Dermis blood vessel endothelial cell (primary cell): Measurements from ENCODE around the gene PSMD1. TPM values are rescaled to one million over a fixed set of nuclear protein-coding genes. Genes with fewer than 3 reads are reported as not detected.
A peak's percentile ranks its signal among the peaks of the same experiment; 100 is the strongest.
"Not testable (repeated sequence)": the region's sequence is repeated elsewhere in the genome, so short reads cannot be mapped to it uniquely, and the experiment has no call there.

ENCODE experiments used
- DNase-seq: peaks from one replicate; pipeline ENCODE4 v3.0.0; 2010
- total RNA-seq: library from RNA; depleted of rRNA; stranded (reverse); fragments of >200 nt; gene quantifications from 2 replicates; pipeline ENCODE4 v1.2.3, GENCODE V29; 2014

PSMD1 gene
- total RNA-seq, 1 donor from 2014 or later = 115 TPM

DNA sequence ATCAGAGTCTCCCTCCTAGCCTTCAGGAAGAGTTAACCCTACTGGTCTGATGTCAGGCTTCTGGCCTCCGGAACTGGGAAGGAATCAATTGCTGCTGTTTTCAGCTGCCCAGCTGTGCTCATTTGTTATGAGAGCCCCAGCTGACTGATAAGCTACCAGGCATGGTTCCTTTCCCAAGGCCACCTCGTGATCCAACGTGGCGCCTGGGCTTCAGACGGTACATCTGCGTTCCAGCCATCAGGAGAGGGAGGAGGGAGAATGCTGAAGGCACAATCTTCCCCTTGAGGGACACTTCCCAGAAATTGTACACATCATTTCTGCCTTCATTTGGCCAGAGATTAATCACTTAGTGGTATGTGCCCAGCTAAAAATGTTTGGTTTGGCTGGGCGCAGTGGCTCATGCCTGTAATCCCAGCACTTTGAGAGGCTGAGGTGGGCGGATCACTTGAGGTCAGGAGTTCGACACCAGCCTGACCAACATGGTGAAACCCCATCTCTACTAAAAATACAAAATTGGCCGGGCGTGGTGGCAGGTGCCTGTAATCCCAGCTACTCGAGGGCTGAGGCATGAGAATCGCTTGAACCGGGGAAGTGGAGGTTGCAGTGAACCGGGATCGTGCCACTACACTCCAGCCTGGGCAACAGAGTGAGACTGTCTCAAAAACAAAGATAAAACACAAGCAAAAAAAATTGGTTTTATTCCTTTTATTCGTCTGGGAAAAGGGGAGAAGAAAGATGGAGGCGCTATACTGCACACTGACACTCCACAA, 131.3 kb downstream of the PSMD1 start:
- peak; percentile 51 for DNase-seq

DNA sequence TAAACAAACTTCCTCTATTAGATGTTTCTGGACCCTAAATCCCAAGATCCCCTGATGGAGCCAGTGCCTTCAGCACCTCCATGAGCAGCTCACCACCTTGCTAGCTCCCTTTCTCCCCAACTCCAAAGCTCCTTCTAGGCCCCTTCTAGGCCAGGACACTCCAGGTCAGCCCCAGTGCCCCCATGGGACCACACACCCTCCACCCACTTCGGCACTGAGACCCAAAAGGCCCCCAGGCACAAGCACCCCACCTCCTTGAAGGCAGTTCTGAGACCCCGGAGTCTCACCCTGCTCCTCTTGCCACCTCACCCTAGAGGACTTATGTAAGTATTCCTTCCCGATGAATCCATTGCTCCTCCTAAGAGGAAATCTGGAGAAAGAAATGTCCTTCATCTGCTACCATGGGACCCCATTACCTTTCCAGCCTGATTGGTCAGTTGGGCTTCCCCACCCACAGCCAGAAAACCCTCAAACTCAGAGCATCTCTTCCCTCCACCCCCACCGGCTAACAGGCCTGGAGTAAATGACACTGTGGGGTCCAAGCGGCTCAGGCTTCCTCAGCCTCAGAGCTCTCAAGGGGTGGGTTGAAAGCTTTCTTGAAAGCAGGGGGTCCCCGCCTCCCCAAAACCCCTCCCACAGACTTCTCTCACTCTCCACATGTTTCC, 132.0 kb downstream of the PSMD1 start:
- DNase-seq = no peak

- DNase-seq = no peak
These were observed 132.5 kb downstream of the PSMD1 start for GRCh38 chr2:231189171-231189530.

- no peak for DNase-seq
These were observed 133.2 kb downstream of the PSMD1 start for GRCh38 chr2:231189571-231190495.

- peak; percentile 44 for DNase-seq
These were observed 134.0 kb downstream of the PSMD1 start for GRCh38 chr2:231190531-231191197.

- DNase-seq = peak; percentile 89
These were observed 135.5 kb downstream of the PSMD1 start for GRCh38 chr2:231191896-231192872.

- no peak for DNase-seq
These were observed 136.5 kb downstream of the PSMD1 start for GRCh38 chr2:231193216-231193615.

DNA sequence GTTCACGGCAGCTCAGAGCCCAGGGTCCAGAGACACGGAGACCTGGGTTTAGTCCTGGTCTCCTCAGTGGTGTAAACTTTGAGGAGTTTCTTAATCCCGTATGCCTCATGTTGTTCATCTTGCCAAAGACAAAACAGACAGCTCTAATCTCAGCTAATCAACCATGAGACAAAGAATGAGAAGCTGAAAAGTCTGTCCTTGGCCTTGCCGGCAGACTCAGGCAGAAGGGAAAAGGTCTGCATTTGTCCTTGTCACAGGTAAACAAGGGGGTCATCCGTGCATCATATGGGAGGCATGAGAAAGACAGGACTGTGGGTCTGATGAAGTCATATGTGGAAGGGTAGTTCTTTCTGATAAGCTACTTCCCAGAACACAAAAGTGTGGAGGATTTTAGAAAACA, 139.9 kb downstream of the PSMD1 start:
- no peak for DNase-seq

DNA sequence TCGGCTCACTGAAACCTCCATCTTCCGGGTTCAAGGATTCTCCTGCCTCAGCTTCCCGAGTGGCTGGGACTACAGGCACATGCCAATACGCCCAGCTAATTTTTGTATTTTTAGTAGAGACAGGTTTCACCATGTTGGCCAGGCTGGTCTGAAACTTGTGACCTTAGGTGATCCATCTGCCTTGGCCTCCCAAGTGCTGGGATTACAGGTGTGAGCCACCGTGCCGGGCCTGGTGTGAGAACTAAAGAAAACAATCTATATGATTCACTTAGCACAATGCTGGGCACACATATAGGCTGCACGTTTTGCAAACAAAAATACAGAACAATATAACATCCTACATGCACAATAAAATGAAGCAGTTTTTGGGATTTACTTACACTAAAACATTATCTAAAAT, 140.5 kb downstream of the PSMD1 start:
- not testable (repeated sequence) for DNase-seq

GRCh38 chr2:231197706-231198290, 141.1 kb downstream of the PSMD1 start:
- DNase-seq = no peak

DNA sequence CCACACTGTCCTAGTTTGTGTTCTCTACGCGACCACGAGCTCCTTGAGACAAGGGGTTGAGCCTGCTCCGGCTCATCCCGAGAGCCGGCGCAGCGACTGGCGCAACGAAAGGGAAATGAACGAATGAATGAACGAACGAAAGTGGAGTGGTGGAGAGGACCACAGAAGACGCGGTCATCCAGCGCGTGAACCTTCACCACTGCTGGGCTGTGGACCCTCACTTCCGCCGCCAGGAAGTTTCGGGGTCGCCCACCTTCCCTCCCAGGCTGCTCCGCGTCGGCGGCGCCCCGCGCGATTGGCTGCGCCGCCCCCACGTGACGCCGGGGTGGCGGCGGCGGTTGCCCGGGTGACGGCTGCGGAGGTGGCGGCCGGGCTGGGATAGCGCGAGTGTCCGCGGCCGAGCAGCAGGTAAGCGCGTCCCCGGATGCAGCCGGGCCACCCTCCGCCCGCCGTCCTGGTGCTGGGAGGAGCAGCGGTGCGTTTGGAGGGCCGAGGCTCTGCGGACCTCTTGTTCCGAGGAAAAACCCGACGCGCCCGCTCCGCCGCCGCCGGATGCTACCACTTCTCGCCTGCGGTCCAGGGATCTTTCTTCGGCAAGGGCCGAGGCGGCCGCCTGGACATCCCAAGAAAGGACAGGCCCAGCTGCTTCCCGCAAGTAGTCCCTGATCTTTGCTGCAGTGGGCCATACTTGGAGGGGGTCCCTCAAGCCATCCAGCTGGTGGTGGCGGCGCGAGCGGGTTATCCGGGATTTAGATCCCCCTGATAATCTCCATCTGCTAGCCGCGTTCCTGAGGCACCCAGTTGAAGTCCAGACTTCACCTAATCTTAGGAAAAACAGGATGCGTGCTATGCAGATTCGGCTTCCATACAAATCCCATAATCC, 141.9 kb downstream of the PSMD1 start, which contains the start of gene ARMC9:
Gene ARMC9, plus strand, starts transcription at position 341 of the 883 bp plus-strand sequence. CDS start 7,608 bp downstream, outside the sequence.
- DNase-seq = peak; percentile 68

DNA sequence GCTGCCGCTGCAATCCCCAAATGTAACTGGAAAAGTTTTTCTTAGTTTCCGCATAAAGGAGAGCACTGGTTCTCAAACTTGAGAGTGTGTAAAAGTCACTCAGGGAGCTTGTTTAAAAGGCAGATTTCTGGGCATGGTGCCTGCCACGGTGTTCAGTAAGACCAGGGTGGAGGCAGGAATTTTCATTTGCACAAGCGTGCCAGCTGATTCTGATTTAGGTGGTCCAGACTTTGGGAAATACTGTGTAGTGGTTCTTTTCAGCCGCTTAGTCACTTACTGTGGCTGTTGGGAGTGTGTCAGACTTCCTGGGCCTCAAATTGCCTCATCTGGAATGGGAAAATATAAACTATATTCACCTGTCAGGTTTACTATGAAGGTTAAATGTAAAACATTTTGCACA, 142.6 kb downstream of the PSMD1 start:
- DNase-seq = peak; percentile 14

GRCh38 chr2:231200805-231201474, 144.3 kb downstream of the PSMD1 start:
- DNase-seq = no peak

- DNase-seq = no peak
These were observed 144.8 kb downstream of the PSMD1 start for GRCh38 chr2:231201475-231201814.

DNA sequence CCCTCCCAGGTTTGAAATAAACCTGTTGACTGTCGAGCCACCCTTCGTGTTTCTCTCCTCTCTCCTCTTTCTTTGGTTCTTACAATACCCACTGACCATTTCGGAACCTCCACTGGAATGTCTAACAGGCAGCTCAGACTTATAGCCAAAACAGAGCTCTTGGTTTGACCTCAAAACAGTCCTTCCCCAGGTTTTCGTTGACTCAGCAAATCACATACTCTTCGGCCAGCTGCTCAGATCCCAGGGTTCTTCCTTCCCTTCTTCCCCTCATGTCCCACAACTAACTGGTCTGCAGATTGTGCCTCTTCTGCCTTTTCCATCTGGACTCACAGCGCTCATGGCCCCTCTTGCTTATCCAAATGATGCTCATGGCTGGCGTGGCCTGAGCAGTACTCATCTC, 146.4 kb downstream of the PSMD1 start:
- DNase-seq = no peak

- DNase-seq = no peak
These were observed 147.5 kb downstream of the PSMD1 start for GRCh38 chr2:231204146-231204545.

GRCh38 chr2:231204581-231204980, 147.9 kb downstream of the PSMD1 start:
- no peak for DNase-seq

- no peak for DNase-seq
These were observed 151.1 kb downstream of the PSMD1 start for GRCh38 chr2:231207734-231208133.

DNA sequence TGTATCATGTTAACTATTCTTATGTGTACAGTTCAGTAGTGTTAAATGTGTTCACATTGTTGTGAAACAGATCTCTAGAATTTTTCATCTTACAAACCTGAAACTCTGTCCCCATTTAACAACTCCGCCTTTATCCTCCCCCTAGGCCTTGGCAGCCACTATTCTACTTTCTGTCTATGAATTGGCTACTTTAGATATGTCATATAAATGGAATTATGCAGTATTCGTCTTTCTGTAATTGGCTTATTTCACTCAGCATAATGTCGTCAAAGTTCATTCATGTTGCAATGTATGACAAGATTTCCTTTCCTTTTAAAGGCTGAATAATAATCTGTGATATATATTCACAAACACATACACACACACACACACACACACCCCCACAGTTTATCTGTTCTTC, 154.1 kb downstream of the PSMD1 start:
- DNase-seq = no peak
